HCT116 (cell line): ENCODE measurements around the gene FTO. TPM values are rescaled to one million over a fixed set of nuclear protein-coding genes. Genes with fewer than 3 reads are reported as not detected.

Experiments used
- ATAC-seq: fragments of 200-7000 bp; cut with Tn5 transposase; 2 replicates; pipeline ENCODE4 v1.9.1; 2020; ENCODE audit warnings: mild to moderate bottlenecking, moderate library complexity
- BruUV-seq: library from RNA; stranded (reverse); fragments of 400-500 nt; replicated peaks from 2 replicates; lab custom pipeline; 2021; lab: Mats Ljungman, UMichigan
- CTCF ChIA-PET: fragments of 300-600 bp; sonication (Branson Sonifier 250); formaldehyde crosslinking; loops from one replicate; lab custom pipeline; 2021; ENCODE audit warnings: antibody characterized with exemption; lab: Charles Lee
- POLR2A ChIA-PET: fragments of 300-600, 350-600 bp; sonication (Branson Sonifier 250); formaldehyde crosslinking; loops from one replicate; lab custom pipeline; 2021; ENCODE audit warnings: antibody characterized with exemption; lab: Charles Lee
- RAD21 ChIA-PET, 2 experiments: fragments of 300-600 bp; sonication (Branson Sonifier 250); formaldehyde crosslinking; loops; one replicate each; lab custom pipeline; 2023; ENCODE audit warnings: low total read pairs in 2 of 2; ENCODE audit not compliant: uncharacterized antibody in 2 of 2, unreplicated experiment in 2 of 2, low non-redundant PET in 1 of 2; lab: Charles Lee
- DNase-seq: peaks from one replicate; pipeline ENCODE4 v3.0.0-alpha.2; 2010; ENCODE audit warnings: low read depth, low spot score
- H2AFZ ChIP-seq: fragments of 200-600 bp; shearing (Covaris generic), sonication (generic); 2 replicates; pipeline ENCODE4 v1.6.1; 2017; ENCODE audit warnings: low read depth, mixed run types, mixed read lengths, antibody characterized with exemption, low read length; ENCODE audit not compliant: poor library complexity, severe bottlenecking
- H3K27ac ChIP-seq: 2 replicates; pipeline ENCODE4 v1.5.1; 2012; ENCODE audit warnings: low read depth, low read length
- H3K27me3 ChIP-seq: fragments of 200-600 bp; sonication (generic); 2 replicates; pipeline ENCODE4 v1.6.1; 2016; ENCODE audit warnings: mixed run types, low read length, mixed read lengths; ENCODE audit not compliant: insufficient read depth
- H3K36me3 ChIP-seq, 2 experiments: fragments of 200-500 bp in 1 of 2; fragments of 200-600 bp in 1 of 2; sonication (Bioruptor generic) in 1 of 2; sonication (generic) in 1 of 2; 2 replicates each; pipeline versions ENCODE4 v1.5.1 to v1.6.1; 2014 to 2016; ENCODE audit warnings: low read length in 2 of 2, inconsistent platforms in 1 of 2, mixed read lengths in 1 of 2, mixed run types in 1 of 2; ENCODE audit not compliant: insufficient read depth in 2 of 2, control insufficient read depth in 1 of 2
- H3K4me1 ChIP-seq, 2 experiments: fragments of 200-600 bp in 1 of 2; sonication (generic) in 1 of 2; 2 replicates each; pipeline versions ENCODE4 v1.5.1 to v1.6.1; 2012 to 2017; ENCODE audit warnings: low read length in 2 of 2, inconsistent platforms in 1 of 2, mild to moderate bottlenecking in 1 of 2, mixed read lengths in 1 of 2, mixed run types in 1 of 2, moderate library complexity in 1 of 2; ENCODE audit not compliant: insufficient read depth in 2 of 2, control insufficient read depth in 1 of 2
- H3K4me2 ChIP-seq: fragments of 200-600 bp; sonication (generic); 2 replicates; pipeline ENCODE4 v1.6.1; 2017; ENCODE audit warnings: mixed run types, low read length, mixed read lengths
- H3K4me3 ChIP-seq, 2 experiments: fragments of 200-600 bp in 1 of 2; sonication (generic) in 1 of 2; replicated peaks in 1 of 2; 2 replicates each; pipeline ENCODE4 v1.5.1; 2011 to 2016; ENCODE audit warnings: low read length in 2 of 2, control low read depth in 1 of 2, low read depth in 1 of 2, mild to moderate bottlenecking in 1 of 2, mixed read lengths in 1 of 2, mixed run types in 1 of 2
- H3K79me2 ChIP-seq: fragments of 200-600 bp; sonication (generic); 2 replicates; pipeline ENCODE4 v1.6.1; 2017; ENCODE audit warnings: mild to moderate bottlenecking, mixed run types, low read length, moderate library complexity, mixed read lengths; ENCODE audit not compliant: insufficient read depth
- H3K9ac ChIP-seq: fragments of 200-600 bp; sonication (generic); 2 replicates; pipeline ENCODE4 v1.6.1; 2016; ENCODE audit warnings: low read length, mixed read lengths
- H3K9me2 ChIP-seq: fragments of 200-600 bp; sonication (generic), shearing (Covaris generic); 2 replicates; pipeline ENCODE4 v1.6.1; 2017; ENCODE audit warnings: mixed run types, mild to moderate bottlenecking, moderate library complexity; ENCODE audit not compliant: insufficient read depth
- H3K9me3 ChIP-seq, 2 experiments: fragments of 200-500 bp in 1 of 2; fragments of 200-600 bp in 1 of 2; sonication (Bioruptor generic) in 1 of 2; sonication (generic) in 1 of 2; 2 replicates each; pipeline ENCODE4 v1.6.1; 2014 to 2017; ENCODE audit warnings: low read length in 2 of 2, mixed read lengths in 2 of 2, inconsistent platforms in 1 of 2, low read depth in 1 of 2, mild to moderate bottlenecking in 1 of 2, mixed run types in 1 of 2, moderate library complexity in 1 of 2; ENCODE audit not compliant: control insufficient read depth in 1 of 2, insufficient read depth in 1 of 2
- H4K20me1 ChIP-seq: fragments of 200-600 bp; sonication (generic), shearing (Covaris generic); 2 replicates; pipeline ENCODE4 v1.6.1; 2017; ENCODE audit warnings: mixed run types, mild to moderate bottlenecking, moderate library complexity; ENCODE audit not compliant: insufficient read depth
- EGR1 ChIP-seq: IDR thresholded peaks from 2 replicates; pipeline ENCODE4 v1.6.1; 2012; ENCODE audit warnings: low read depth
- ELF1 ChIP-seq: IDR thresholded peaks from 2 replicates; pipeline ENCODE4 v1.6.1; 2012; ENCODE audit warnings: low read depth, borderline replicate concordance
- EZH2 ChIP-seq: fragments of 200-600 bp; sonication (generic); IDR thresholded peaks from 2 replicates; pipeline ENCODE4 v1.6.1; 2017; ENCODE audit warnings: antibody characterized with exemption, mixed run types
- FOSL1 ChIP-seq: IDR thresholded peaks from 2 replicates; pipeline ENCODE4 v1.6.1; 2012; ENCODE audit warnings: low read depth
- POLR2A ChIP-seq: IDR thresholded peaks from 2 replicates; pipeline ENCODE4 v1.7.0; 2011; ENCODE audit warnings: borderline replicate concordance; ENCODE audit not compliant: insufficient read depth, insufficient read length; ENCODE audit errors: extremely low read depth
- POLR2AphosphoS5 ChIP-seq: IDR thresholded peaks from 2 replicates; pipeline ENCODE4 v1.6.1; 2011; ENCODE audit warnings: mild to moderate bottlenecking, low read depth, low read length, moderate library complexity
- REST ChIP-seq: IDR thresholded peaks from 2 replicates; pipeline ENCODE4 v1.6.1; 2012; ENCODE audit warnings: low read depth
- SIN3A ChIP-seq: IDR thresholded peaks from 2 replicates; pipeline ENCODE4 v1.6.1; 2012; ENCODE audit warnings: low read depth
- SP1 ChIP-seq: IDR thresholded peaks from 2 replicates; pipeline ENCODE4 v1.6.1; 2012; ENCODE audit warnings: low read depth
- YY1 ChIP-seq: IDR thresholded peaks from 2 replicates; pipeline ENCODE4 v1.6.1; 2011; ENCODE audit warnings: low read length, low read depth, moderate library complexity, mild to moderate bottlenecking; ENCODE audit not compliant: insufficient replicate concordance; ENCODE audit errors: extremely low read depth
- ZNF274 ChIP-seq: fragments of 200-500 bp; sonication (Bioruptor generic); IDR thresholded peaks from 2 replicates; pipeline ENCODE4 v1.6.1; 2014; ENCODE audit warnings: mild to moderate bottlenecking, low read depth, low read length, inconsistent platforms
- intact Hi-C: fragments of 100-400 bp; cut with micrococcal nuclease; formaldehyde crosslinking; loops from 2 replicates; pipeline ENCODE4 v1.10.0; 2022
- total RNA-seq: library from RNA; stranded (reverse); gene quantifications from one replicate; pipeline ENCODE4 v1.2.1, GENCODE V29; 2021; ENCODE audit not compliant: unreplicated experiment

Gene FTO
- total RNA-seq, 1 experiment from 2014 or later: 55.2 TPM

- POLR2A ChIA-PET: no interaction called here
- DNase-seq (no peak), ATAC-seq (no peak)
- no peaks in the 10 kb centered on the region for H4K20me1 ChIP-seq
- H3K9me3 ChIP-seq: no peaks in the 10 kb centered on the region
- no peaks in the 10 kb centered on the region for H3K36me3 ChIP-seq
- no peak overlapping the region for H3K4me3 ChIP-seq
- no peak overlapping the region for H3K4me2 ChIP-seq
- no peak overlapping the region for H3K27ac ChIP-seq
- no peak overlapping the region for H3K9ac ChIP-seq
- no peaks in the 10 kb centered on the region for H3K4me1 ChIP-seq
- H3K79me2 ChIP-seq: no peaks in the 10 kb centered on the region
- intact Hi-C loops: no loop called here
- H2AFZ ChIP-seq: no peak overlapping the region
- H3K9me2 ChIP-seq: no peaks in the 10 kb centered on the region
- no TSS peak for BruUV-seq
- TF ChIP-seq FOSL1: no peak
- TF ChIP-seq EZH2: no peak
- no peak for TF ChIP-seq ZNF274
- TF ChIP-seq REST: no peak
- TF ChIP-seq EGR1: no peak
- TF ChIP-seq YY1: no peak
- no peak for TF ChIP-seq ELF1
- no peak for TF ChIP-seq SIN3A
- no peak for TF ChIP-seq POLR2AphosphoS5
- TF ChIP-seq SP1: no peak
- TF ChIP-seq POLR2A: no peak
- CTCF ChIA-PET: no interaction called here
- RAD21 ChIA-PET: no interaction called here
- H3K27me3 ChIP-seq: peaks cover 12% of the 10 kb centered on the region; the same call in 1 of the 2 replicates
Observed at GRCh38 chr16:54143410-54143809, 439.5 kb downstream of the FTO start.
